ENCODE data around the gene CPPED1.
A peak's percentile ranks its signal among the peaks of the same experiment; 100 is the strongest.

GRCh38 chr16:12819126-12820117, 15.7 kb upstream of the CPPED1 start:
- TF ChIP-seq, protein P1, sequence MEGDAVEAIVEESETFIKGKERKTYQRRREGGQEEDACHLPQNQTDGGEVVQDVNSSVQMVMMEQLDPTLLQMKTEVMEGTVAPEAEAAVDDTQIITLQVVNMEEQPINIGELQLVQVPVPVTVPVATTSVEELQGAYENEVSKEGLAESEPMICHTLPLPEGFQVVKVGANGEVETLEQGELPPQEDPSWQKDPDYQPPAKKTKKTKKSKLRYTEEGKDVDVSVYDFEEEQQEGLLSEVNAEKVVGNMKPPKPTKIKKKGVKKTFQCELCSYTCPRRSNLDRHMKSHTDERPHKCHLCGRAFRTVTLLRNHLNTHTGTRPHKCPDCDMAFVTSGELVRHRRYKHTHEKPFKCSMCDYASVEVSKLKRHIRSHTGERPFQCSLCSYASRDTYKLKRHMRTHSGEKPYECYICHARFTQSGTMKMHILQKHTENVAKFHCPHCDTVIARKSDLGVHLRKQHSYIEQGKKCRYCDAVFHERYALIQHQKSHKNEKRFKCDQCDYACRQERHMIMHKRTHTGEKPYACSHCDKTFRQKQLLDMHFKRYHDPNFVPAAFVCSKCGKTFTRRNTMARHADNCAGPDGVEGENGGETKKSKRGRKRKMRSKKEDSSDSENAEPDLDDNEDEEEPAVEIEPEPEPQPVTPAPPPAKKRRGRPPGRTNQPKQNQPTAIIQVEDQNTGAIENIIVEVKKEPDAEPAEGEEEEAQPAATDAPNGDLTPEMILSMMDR (IDR thresholded peaks at IDR 0.05): peak; percentile 60 to 84 (median 69)
- no peak for TF ChIP-seq POLR2A (IDR thresholded peaks at IDR 0.05)

Measured in prostate gland (tissue), 2 donors.